ENCODE results near the gene ADH5.
"Not testable (repeated sequence)": the region's sequence is repeated elsewhere in the genome, so short reads cannot be mapped to it uniquely, and the experiment has no call there.

The ADH5 gene

GRCh38 chr4:99028187-99028586 lies 60.4 kb downstream of the ADH5 start:
- DNase-seq = no peak

- no peak for DNase-seq
Observed at GRCh38 chr4:99027304-99027703, 61.3 kb downstream of the ADH5 start.

GRCh38 chr4:99025506-99025905 lies 63.1 kb downstream of the ADH5 start:
- DNase-seq = no peak

GRCh38 chr4:99024481-99025275 lies 63.9 kb downstream of the ADH5 start:
- DNase-seq = no peak

DNA sequence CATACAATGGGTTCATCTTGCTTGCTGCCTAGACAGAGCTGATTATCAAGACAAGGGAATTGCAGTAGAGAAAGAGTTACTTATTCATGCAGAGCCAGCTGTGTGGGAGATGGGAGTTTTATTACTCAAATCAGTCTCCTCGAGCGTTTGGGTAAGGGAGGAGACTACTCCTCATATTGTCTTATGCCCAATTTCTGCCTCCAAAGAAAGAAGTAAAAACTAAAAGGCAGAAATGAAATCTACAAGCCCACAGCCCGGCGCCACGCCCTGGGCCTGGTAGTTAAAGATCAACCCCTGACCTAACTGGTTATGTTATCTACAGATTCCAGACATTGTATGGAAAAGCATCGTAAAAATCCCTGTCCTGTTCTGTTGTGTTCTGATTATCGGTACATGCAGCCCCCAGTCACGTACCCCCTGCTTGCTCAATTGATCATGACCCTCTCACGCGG lies 64.8 kb downstream of the ADH5 start:
- DNase-seq = not testable (repeated sequence)

DNA sequence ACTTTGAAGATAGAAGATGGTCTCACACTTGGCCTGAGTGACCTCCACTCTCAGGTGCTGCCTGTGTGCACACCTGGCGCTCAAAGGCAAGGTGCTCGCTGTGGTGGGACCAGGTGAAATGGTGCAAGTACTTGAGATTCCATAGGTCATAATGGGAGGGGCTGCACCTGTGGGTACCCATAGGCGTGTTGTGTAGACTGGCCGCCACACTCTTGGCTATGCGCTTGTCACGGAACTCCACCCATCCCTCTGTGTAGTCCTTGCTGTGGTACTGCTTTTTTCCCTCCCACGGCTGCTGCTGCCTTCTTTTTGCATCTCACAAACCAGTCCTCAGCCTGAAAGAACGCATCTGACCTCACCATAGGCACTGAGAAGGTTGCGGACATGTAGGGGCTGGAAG lies 66.0 kb downstream of the ADH5 start:
- DNase-seq = no peak

- no peak for DNase-seq
Observed at GRCh38 chr4:99021386-99021785, 67.2 kb downstream of the ADH5 start.

All from inflammatory macrophage treated with lipopolysaccharide for 1 hour (primary cell).